ENCODE measurements around the gene KCTD17. TPM values are rescaled to one million over a fixed set of nuclear protein-coding genes. Genes with fewer than 3 reads are reported as not detected.

Gene KCTD17
- total and polyA plus RNA-seq, 2 of the 13 experiments (the other 11 are each of a cell fraction or from before 2014, with no cell fraction given): 5.3 to 11.7 TPM

DNA sequence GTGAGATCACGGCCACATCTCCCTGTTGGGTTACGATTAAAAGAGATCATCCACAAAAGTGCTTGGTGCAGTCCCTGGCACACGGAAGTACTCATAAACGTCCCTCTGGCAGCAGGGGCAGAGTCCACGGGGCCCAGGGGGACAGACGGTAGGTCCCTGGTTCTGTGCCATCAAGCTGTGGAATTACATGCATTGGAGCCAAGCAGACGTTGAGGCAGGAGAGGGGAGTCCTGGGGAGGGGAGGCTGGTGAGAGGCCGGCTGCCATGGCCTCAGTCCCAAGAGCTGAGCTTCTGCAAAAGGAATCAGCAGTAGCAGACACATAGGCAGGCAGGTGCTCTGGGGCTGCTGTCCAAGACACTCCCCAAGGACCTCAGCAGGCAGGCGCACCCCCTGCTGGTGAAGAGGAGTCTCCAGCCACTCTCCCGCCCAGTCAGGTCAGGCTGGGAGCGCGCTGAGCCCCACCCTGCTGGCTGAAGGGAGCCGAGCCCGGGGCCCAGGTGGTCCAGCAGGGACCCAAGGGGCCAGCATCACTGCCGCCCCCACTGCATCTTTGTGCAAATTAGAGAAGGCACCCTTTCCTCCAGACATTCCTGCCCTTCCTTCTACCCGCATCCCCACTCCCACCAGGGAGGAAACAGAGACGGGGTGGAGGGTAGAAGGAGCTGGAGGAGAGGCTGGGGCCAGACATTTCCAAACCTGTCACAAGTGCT lies 7.6 kb upstream of the KCTD17 start (continued):
- peak; percentile 89 for TF ChIP-seq ZNF430 (CRISPR knock-in tag; IDR thresholded peaks at IDR 0.05)
- TF ChIP-seq, protein P1, sequence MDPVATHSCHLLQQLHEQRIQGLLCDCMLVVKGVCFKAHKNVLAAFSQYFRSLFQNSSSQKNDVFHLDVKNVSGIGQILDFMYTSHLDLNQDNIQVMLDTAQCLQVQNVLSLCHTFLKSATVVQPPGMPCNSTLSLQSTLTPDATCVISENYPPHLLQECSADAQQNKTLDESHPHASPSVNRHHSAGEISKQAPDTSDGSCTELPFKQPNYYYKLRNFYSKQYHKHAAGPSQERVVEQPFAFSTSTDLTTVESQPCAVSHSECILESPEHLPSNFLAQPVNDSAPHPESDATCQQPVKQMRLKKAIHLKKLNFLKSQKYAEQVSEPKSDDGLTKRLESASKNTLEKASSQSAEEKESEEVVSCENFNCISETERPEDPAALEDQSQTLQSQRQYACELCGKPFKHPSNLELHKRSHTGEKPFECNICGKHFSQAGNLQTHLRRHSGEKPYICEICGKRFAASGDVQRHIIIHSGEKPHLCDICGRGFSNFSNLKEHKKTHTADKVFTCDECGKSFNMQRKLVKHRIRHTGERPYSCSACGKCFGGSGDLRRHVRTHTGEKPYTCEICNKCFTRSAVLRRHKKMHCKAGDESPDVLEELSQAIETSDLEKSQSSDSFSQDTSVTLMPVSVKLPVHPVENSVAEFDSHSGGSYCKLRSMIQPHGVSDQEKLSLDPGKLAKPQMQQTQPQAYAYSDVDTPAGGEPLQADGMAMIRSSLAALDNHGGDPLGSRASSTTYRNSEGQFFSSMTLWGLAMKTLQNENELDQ (CRISPR knock-in tag; IDR thresholded peaks at IDR 0.05; ENCODE audit: borderline replicate concordance): no peak
- TF ChIP-seq ZNF256 (CRISPR knock-in tag; conservative IDR thresholded peaks at IDR 0.05): no peak
- peak; percentile 71 for TF ChIP-seq HOXA5 (CRISPR knock-in tag; IDR thresholded peaks at IDR 0.05)
- TF ChIP-seq ZNF577 (CRISPR knock-in tag; IDR thresholded peaks at IDR 0.05; ENCODE audit: borderline replicate concordance, low read depth): no peak
- no peak; the same call in 1 of the 2 replicates for TF ChIP-seq ZNF775 (CRISPR knock-in tag; IDR thresholded peaks at IDR 0.05; ENCODE audit: borderline replicate concordance)
- no peak for TF ChIP-seq TBX3 (IDR thresholded peaks at IDR 0.05; ENCODE audit: borderline replicate concordance)
- TF ChIP-seq KLF13 (CRISPR knock-in tag; IDR thresholded peaks at IDR 0.05): no peak
- TF ChIP-seq, protein P2, sequence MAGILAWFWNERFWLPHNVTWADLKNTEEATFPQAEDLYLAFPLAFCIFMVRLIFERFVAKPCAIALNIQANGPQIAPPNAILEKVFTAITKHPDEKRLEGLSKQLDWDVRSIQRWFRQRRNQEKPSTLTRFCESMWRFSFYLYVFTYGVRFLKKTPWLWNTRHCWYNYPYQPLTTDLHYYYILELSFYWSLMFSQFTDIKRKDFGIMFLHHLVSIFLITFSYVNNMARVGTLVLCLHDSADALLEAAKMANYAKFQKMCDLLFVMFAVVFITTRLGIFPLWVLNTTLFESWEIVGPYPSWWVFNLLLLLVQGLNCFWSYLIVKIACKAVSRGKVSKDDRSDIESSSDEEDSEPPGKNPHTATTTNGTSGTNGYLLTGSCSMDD (CRISPR knock-in tag; IDR thresholded peaks at IDR 0.05): no peak
- TF ChIP-seq, protein P3, sequence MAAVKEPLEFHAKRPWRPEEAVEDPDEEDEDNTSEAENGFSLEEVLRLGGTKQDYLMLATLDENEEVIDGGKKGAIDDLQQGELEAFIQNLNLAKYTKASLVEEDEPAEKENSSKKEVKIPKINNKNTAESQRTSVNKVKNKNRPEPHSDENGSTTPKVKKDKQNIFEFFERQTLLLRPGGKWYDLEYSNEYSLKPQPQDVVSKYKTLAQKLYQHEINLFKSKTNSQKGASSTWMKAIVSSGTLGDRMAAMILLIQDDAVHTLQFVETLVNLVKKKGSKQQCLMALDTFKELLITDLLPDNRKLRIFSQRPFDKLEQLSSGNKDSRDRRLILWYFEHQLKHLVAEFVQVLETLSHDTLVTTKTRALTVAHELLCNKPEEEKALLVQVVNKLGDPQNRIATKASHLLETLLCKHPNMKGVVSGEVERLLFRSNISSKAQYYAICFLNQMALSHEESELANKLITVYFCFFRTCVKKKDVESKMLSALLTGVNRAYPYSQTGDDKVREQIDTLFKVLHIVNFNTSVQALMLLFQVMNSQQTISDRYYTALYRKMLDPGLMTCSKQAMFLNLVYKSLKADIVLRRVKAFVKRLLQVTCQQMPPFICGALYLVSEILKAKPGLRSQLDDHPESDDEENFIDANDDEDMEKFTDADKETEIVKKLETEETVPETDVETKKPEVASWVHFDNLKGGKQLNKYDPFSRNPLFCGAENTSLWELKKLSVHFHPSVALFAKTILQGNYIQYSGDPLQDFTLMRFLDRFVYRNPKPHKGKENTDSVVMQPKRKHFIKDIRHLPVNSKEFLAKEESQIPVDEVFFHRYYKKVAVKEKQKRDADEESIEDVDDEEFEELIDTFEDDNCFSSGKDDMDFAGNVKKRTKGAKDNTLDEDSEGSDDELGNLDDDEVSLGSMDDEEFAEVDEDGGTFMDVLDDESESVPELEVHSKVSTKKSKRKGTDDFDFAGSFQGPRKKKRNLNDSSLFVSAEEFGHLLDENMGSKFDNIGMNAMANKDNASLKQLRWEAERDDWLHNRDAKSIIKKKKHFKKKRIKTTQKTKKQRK (IDR thresholded peaks at IDR 0.05; ENCODE audit: low read length): no peak
- TF ChIP-seq, protein P4, sequence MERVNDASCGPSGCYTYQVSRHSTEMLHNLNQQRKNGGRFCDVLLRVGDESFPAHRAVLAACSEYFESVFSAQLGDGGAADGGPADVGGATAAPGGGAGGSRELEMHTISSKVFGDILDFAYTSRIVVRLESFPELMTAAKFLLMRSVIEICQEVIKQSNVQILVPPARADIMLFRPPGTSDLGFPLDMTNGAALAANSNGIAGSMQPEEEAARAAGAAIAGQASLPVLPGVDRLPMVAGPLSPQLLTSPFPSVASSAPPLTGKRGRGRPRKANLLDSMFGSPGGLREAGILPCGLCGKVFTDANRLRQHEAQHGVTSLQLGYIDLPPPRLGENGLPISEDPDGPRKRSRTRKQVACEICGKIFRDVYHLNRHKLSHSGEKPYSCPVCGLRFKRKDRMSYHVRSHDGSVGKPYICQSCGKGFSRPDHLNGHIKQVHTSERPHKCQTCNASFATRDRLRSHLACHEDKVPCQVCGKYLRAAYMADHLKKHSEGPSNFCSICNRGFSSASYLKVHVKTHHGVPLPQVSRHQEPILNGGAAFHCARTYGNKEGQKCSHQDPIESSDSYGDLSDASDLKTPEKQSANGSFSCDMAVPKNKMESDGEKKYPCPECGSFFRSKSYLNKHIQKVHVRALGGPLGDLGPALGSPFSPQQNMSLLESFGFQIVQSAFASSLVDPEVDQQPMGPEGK (CRISPR knock-in tag; IDR thresholded peaks at IDR 0.05): peak; percentile 80
- no peak for TF ChIP-seq CHD2 (IDR thresholded peaks at IDR 0.05; ENCODE audit: low read depth, low read length)
- no peak for TF ChIP-seq ZNF317 (CRISPR knock-in tag; IDR thresholded peaks at IDR 0.05)
- no peak for TF ChIP-seq ZNF207 (IDR thresholded peaks at IDR 0.05; ENCODE audit: borderline replicate concordance)
- TF ChIP-seq ZFP36L1 (CRISPR knock-in tag; IDR thresholded peaks at IDR 0.05): no peak
- no peak for TF ChIP-seq ZZZ3 (CRISPR knock-in tag; IDR thresholded peaks at IDR 0.05; ENCODE audit: borderline replicate concordance)
- TF ChIP-seq RELA (CRISPR knock-in tag; IDR thresholded peaks at IDR 0.05): no peak
- TF ChIP-seq CEBPB (IDR thresholded peaks at IDR 0.05; ENCODE audit: borderline replicate concordance, low read depth, low read length): no peak
- TF ChIP-seq ZNF354B (CRISPR knock-in tag; IDR thresholded peaks at IDR 0.05): 0 out of 2 replicates have a peak, but pooled peaks have one; percentile 64
- TF ChIP-seq XBP1 (CRISPR knock-in tag; IDR thresholded peaks at IDR 0.05): no peak
